Bronchial epithelial cell (primary cell): Measurements from ENCODE around the gene NRXN3. TPM values are rescaled to one million over a fixed set of nuclear protein-coding genes. Genes with fewer than 3 reads are reported as not detected.
A peak's percentile ranks its signal among the peaks of the same experiment; 100 is the strongest.

ENCODE experiments used
- DNase-seq: peaks from one replicate; pipeline ENCODE4 v3.0.0-alpha.2; 2010; ENCODE audit warnings: low read depth
- FAIRE-seq: peaks from 2 replicates; lab custom pipeline; 2011; peaks lifted over from hg19 to GRCh38; lab: Jason Lieb, UNC
- H3K27me3 ChIP-seq: 2 replicates; pipeline ENCODE4 v1.5.1; 2011; ENCODE audit warnings: low read length; ENCODE audit not compliant: control insufficient read depth, insufficient read depth
- H3K36me3 ChIP-seq: 2 replicates; pipeline ENCODE4 v1.5.1; 2011; ENCODE audit warnings: low read length; ENCODE audit not compliant: control insufficient read depth, insufficient read depth
- H3K4me3 ChIP-seq: 2 replicates; pipeline ENCODE4 v1.5.1; 2011; ENCODE audit warnings: mild to moderate bottlenecking, low read depth, low read length, control low read depth
- total RNA-seq: library from RNA; depleted of rRNA; stranded (reverse); fragments of >200 nt; gene quantifications from 2 replicates; pipeline ENCODE4 v1.2.1, GENCODE V29; 2014
- TF ChIP-seq, protein P1 (sequence below): IDR thresholded peaks from 2 replicates; pipeline ENCODE4 v1.5.1; 2011; ENCODE audit warnings: mild to moderate bottlenecking, moderate library complexity, low read length, control low read depth, inconsistent platforms; ENCODE audit not compliant: insufficient read depth, severe bottlenecking

Gene NRXN3
- total RNA-seq, 1 donor from 2014 or later: under 0.01 TPM

- TF ChIP-seq, protein P1, sequence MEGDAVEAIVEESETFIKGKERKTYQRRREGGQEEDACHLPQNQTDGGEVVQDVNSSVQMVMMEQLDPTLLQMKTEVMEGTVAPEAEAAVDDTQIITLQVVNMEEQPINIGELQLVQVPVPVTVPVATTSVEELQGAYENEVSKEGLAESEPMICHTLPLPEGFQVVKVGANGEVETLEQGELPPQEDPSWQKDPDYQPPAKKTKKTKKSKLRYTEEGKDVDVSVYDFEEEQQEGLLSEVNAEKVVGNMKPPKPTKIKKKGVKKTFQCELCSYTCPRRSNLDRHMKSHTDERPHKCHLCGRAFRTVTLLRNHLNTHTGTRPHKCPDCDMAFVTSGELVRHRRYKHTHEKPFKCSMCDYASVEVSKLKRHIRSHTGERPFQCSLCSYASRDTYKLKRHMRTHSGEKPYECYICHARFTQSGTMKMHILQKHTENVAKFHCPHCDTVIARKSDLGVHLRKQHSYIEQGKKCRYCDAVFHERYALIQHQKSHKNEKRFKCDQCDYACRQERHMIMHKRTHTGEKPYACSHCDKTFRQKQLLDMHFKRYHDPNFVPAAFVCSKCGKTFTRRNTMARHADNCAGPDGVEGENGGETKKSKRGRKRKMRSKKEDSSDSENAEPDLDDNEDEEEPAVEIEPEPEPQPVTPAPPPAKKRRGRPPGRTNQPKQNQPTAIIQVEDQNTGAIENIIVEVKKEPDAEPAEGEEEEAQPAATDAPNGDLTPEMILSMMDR: no peak
- DNase-seq (peak; percentile 90), FAIRE-seq (no peak)
- H3K4me3 ChIP-seq: no peak overlapping the region
- H3K36me3 ChIP-seq: no peaks in the 10 kb centered on the region
- H3K27me3 ChIP-seq: no peaks in the 10 kb centered on the region
Observed at GRCh38 chr14:78341827-78342389, 171.7 kb downstream of the NRXN3 start.

DNA sequence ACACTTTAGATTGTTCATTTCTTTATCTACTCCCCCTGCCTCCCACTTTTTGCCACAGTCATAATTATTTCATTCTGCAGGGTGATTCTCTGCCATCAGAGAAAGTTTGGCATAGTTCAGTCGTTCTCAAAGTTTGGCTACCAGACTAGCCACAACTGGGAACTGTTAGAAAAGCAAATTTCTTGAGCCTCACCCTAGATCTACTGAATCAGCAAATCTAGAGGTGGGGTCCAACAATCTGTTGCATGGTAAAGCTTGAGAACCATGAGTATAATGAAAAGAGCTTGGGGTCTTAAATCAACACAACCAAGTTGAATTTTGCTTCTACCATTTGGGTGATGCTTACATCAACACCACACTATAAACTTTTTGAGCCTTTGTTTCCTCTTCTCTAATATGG is 172.7 kb downstream of the NRXN3 start:
- DNase-seq: no peak
- FAIRE-seq: no peak
- Histone ChIP-seq H3K36me3 (no peaks in the 10 kb centered on the region), H3K4me3 (no peak overlapping the region), H3K27me3 (no peaks in the 10 kb centered on the region)
- TF ChIP-seq, protein P1: no peak

- TF ChIP-seq, protein P1: no peak
- no peaks in the 10 kb centered on the region for H3K27me3 ChIP-seq
- peak; percentile 47 for DNase-seq
- no peak for FAIRE-seq
- no peaks in the 10 kb centered on the region for H3K36me3 ChIP-seq
- no peak overlapping the region for H3K4me3 ChIP-seq
Observed at GRCh38 chr14:78344290-78344689, 174.1 kb downstream of the NRXN3 start.

GRCh38 chr14:78345131-78345744 is 175.1 kb downstream of the NRXN3 start:
- no peaks in the 10 kb centered on the region for H3K27me3 ChIP-seq
- peak; percentile 47 for FAIRE-seq
- no peak for DNase-seq
- H3K36me3 ChIP-seq: no peaks in the 10 kb centered on the region
- H3K4me3 ChIP-seq: no peak overlapping the region
- TF ChIP-seq, protein P1: no peak

GRCh38 chr14:78346747-78347146 is 176.6 kb downstream of the NRXN3 start:
- no peaks in the 10 kb centered on the region for H3K27me3 ChIP-seq

More at GRCh38 chr14:78346747-78347146, 176.6 kb downstream of the NRXN3 start:
- TF ChIP-seq, protein P1: no peak
- H3K4me3 ChIP-seq: no peak overlapping the region
- no peak for DNase-seq
- no peaks in the 10 kb centered on the region for H3K36me3 ChIP-seq
- no peak for FAIRE-seq
